Cardiac muscle cell (in vitro differentiated cells and primary cell): ENCODE data around the gene PKDCC. TPM values are rescaled to one million over a fixed set of nuclear protein-coding genes. Genes with fewer than 3 reads are reported as not detected.

Source experiments
- DNase-seq, 2 donors: peaks; one replicate each; pipeline versions ENCODE4 v3.0.0 to v3.0.0-alpha.2; 2010 to 2017; ENCODE audit warnings: low read depth in 1 of 2, low spot score in 1 of 2
- H3K27ac ChIP-seq: fragments of 200-600 bp; sonication (generic); 2 replicates; pipeline ENCODE4 v1.5.1; 2016
- H3K27me3 ChIP-seq: fragments of 200-600 bp; sonication (generic); 2 replicates; pipeline ENCODE4 v1.6.0; 2016; ENCODE audit warnings: control low read depth
- H3K36me3 ChIP-seq: fragments of 200-600 bp; sonication (generic); 2 replicates; pipeline ENCODE4 v1.5.1; 2016; ENCODE audit warnings: control low read depth
- H3K4me1 ChIP-seq: fragments of 200-600 bp; sonication (generic); 2 replicates; pipeline ENCODE4 v1.8.1; 2017; ENCODE audit warnings: low read depth, mild to moderate bottlenecking, mixed run types
- H3K4me3 ChIP-seq: fragments of 200-600 bp; sonication (generic); 2 replicates; pipeline ENCODE4 v1.5.1; 2016; ENCODE audit warnings: mild to moderate bottlenecking
- H3K9me3 ChIP-seq: fragments of 200-600 bp; sonication (generic); 2 replicates; pipeline ENCODE4 v1.5.1; 2017; ENCODE audit warnings: low read depth, mild to moderate bottlenecking, control low read depth
- polyA plus RNA-seq: library from polyadenylated mRNA; unstranded; fragments of >200 nt; fragmentation: Nextera tagmentation; extraction: Ambion mirVana; gene quantifications from 2 replicates; pipeline ENCODE4 v1.2.1, GENCODE V29; 2016
- total RNA-seq: library from RNA; depleted of rRNA; stranded (reverse); fragments of >200 nt; gene quantifications from 2 replicates; pipeline ENCODE4 v1.2.3, GENCODE V29; 2016
- TF ChIP-seq, protein P1 (sequence below): IDR thresholded peaks from 2 replicates; pipeline ENCODE4 v1.5.1; 2012; ENCODE audit warnings: low read depth, mild to moderate bottlenecking, low read length

The PKDCC gene
- total and polyA plus RNA-seq, 2 experiments from 2014 or later, result 157 to 228 TPM

DNA sequence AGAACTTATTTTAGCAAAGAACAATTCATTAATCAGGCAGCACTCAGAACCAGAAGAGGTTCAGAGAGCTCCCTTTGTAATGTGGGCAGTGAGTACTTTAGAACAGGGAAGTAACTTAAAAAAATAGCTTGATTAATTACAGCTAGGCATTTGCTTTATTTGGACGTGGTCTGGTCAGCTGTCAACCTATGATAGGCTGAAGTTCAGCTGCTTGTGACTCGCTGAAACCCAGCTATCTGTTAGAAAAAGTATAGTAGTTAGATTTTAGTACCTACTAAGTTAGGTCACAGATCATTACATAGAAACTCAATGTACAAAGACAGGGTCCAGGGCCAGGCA, 40.0 kb downstream of the PKDCC start:
- no peak overlapping the region for H3K4me3 ChIP-seq
- no peaks in the 10 kb centered on the region for H3K36me3 ChIP-seq
- H3K9me3 ChIP-seq, result no peaks in the 10 kb centered on the region
- DNase-seq, result no peak
- H3K4me1 ChIP-seq, result peaks cover 6% of the 10 kb centered on the region
- TF ChIP-seq, protein P1, sequence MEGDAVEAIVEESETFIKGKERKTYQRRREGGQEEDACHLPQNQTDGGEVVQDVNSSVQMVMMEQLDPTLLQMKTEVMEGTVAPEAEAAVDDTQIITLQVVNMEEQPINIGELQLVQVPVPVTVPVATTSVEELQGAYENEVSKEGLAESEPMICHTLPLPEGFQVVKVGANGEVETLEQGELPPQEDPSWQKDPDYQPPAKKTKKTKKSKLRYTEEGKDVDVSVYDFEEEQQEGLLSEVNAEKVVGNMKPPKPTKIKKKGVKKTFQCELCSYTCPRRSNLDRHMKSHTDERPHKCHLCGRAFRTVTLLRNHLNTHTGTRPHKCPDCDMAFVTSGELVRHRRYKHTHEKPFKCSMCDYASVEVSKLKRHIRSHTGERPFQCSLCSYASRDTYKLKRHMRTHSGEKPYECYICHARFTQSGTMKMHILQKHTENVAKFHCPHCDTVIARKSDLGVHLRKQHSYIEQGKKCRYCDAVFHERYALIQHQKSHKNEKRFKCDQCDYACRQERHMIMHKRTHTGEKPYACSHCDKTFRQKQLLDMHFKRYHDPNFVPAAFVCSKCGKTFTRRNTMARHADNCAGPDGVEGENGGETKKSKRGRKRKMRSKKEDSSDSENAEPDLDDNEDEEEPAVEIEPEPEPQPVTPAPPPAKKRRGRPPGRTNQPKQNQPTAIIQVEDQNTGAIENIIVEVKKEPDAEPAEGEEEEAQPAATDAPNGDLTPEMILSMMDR, result no peak
- H3K27ac ChIP-seq, result no peak overlapping the region
- no peaks in the 10 kb centered on the region for H3K27me3 ChIP-seq

DNA sequence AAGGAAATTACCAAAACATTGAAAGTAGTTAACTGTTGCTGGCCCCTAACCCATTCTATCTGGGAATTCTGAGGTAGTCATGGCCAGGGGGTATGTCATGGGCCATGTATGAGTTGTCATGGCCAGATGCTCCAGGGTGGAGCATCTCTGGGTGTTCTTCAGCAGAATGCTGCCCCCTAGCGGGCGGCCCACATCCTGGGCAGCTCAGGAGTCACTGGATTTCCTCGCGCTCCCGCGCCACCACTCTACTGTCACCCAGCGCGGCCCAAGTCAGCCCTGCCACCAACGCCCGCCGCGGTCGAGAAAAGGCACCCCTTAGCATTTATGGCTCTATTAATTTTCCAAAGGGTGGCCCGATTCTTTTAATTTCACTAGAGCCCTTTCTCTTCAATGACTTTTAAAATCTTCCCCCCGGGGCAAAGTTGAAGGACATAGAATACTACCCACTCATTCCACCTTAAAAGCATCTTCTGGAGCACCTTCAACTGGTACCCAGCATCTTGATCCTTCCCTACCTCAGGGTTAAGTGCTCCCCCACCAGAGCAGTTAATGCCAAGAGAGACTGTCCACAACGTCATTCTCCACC, 41.6 kb downstream of the PKDCC start:
- TF ChIP-seq, protein P1, result peak; percentile 57
- H3K9me3 ChIP-seq, result no peaks in the 10 kb centered on the region
- peaks cover 7% of the 10 kb centered on the region for H3K4me1 ChIP-seq
- H3K27ac ChIP-seq, result no peak overlapping the region
- H3K36me3 ChIP-seq, result no peaks in the 10 kb centered on the region
- no peak overlapping the region for H3K4me3 ChIP-seq
- peak; percentile 59 to 75 for DNase-seq
- H3K27me3 ChIP-seq, result no peaks in the 10 kb centered on the region

DNA sequence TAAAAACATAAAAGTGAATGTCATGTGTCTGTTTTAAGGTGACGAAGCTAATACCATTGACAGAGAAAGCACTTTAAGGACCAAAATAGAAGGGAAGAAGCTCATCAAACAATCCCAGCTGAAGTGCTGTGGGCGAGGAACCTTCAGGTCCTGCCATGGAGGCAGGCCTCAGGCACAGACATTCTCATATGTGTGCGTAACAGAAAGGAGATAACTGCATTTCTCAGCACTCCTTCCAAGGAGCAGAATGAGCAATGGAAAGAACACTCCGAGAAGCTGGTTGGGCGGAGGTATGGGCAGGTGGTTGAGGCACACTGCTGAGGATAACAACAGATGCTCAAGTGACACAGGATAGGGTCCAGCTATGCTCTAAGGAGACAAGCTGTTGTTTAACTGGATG, 42.4 kb downstream of the PKDCC start:
- H3K4me3 ChIP-seq, result no peak overlapping the region
- DNase-seq, result no peak
- H3K4me1 ChIP-seq, result peaks cover 7% of the 10 kb centered on the region
- H3K9me3 ChIP-seq, result no peaks in the 10 kb centered on the region
- TF ChIP-seq, protein P1, result no peak
- H3K27ac ChIP-seq, result no peak overlapping the region
- no peaks in the 10 kb centered on the region for H3K36me3 ChIP-seq
- H3K27me3 ChIP-seq, result no peaks in the 10 kb centered on the region

DNA sequence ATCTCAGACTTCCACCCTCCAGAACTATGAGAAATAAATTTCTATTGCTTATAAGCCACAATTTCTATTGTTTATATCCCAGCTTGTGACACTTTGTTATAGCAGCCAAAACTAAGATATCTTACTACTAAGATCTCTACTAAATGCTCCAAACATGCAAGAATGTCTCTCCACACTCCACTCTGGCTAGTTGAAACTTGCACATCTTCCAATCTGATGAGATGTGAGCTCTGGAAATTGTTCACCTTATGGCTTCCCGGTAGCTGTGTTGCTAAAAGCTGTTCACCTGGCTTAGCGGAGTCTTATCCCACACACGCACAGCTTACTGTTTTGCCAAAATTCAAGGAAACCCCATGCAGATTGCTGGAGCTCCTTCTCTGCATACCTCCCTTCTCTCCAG, 43.9 kb downstream of the PKDCC start:
- H3K4me3 ChIP-seq, result no peak overlapping the region
- H3K4me1 ChIP-seq, result peaks cover 7% of the 10 kb centered on the region
- TF ChIP-seq, protein P1, result no peak
- H3K27me3 ChIP-seq, result no peaks in the 10 kb centered on the region
- no peaks in the 10 kb centered on the region for H3K9me3 ChIP-seq
- no peak for DNase-seq
- no peak overlapping the region for H3K27ac ChIP-seq
- H3K36me3 ChIP-seq, result no peaks in the 10 kb centered on the region

DNA sequence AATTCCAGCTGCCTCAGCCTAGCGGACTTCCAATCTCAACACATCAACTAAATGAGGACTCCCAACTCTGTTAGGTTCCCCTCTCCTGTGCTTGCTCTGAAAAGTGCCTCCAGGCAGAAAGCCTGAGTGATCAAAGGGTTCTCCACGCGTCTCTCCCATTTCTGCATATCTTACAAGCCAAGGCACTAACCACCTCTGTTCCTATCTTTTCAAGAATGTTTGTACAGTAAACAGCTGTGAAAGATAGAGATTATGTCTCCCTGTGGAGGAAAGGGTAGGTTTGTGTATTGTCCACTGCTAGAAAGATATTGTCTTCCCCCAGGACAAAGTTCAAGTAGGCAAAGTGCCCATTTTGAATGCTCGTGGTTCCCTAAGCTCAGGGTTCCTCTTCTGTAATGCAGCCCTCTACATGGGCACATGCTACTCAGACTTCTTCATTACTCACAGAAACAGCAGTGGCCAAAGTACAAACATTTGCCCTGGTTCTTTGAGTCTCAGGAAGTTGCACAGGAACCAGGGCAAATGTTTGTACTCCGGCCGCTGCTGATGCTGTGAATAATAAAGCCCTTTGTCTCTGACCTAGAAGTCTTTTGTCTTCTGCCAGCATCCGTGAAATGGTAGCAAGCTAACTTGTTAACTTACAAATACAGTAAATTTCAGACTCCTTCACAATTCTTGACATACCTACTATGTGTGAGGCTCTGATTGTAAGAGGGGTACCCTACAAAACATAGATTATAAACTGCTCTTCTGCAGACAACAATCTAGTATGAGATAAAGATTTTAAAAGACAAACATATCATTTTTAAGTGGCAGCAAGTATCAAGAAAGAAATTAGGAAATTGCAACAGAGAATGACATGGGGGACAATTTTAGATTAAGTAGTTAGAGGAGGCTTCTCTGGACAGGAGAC, 44.5 kb downstream of the PKDCC start:
- TF ChIP-seq, protein P1, result no peak
- Histone ChIP-seq H3K4me1 (peaks cover 7% of the 10 kb centered on the region), H3K36me3 (no peaks in the 10 kb centered on the region), H3K27me3 (no peaks in the 10 kb centered on the region), H3K27ac (no peak overlapping the region), H3K4me3 (no peak overlapping the region), H3K9me3 (no peaks in the 10 kb centered on the region)
- DNase-seq, result peak; percentile 41 to 67
